Mesenchymal stem cell (in vitro differentiated cells and primary cell): ENCODE data around the gene THRA.
A peak's percentile ranks its signal among the peaks of the same experiment; 100 is the strongest.

ENCODE experiments used
- DNase-seq: peaks from one replicate; pipeline ENCODE4 v3.0.0-alpha.2; 2013
- H2AFZ ChIP-seq: one replicate; pipeline ENCODE4 v1.6.1; 2013; ENCODE audit warnings: low read depth, mild to moderate bottlenecking, control low read depth, inconsistent platforms, low read length, moderate library complexity
- H2AK5ac ChIP-seq: 2 replicates; pipeline ENCODE4 v1.6.1; 2013; ENCODE audit warnings: low read length, moderate library complexity, mild to moderate bottlenecking, inconsistent platforms; ENCODE audit not compliant: severe bottlenecking
- H2BK120ac ChIP-seq: one replicate; pipeline ENCODE4 v1.6.1; 2013; ENCODE audit warnings: low read depth, mild to moderate bottlenecking, inconsistent platforms, low read length, moderate library complexity
- H2BK12ac ChIP-seq, 2 experiments: one replicate each; pipeline ENCODE4 v1.6.1; 2013; ENCODE audit warnings: inconsistent platforms in 2 of 2, low read length in 2 of 2, mild to moderate bottlenecking in 2 of 2, moderate library complexity in 2 of 2, control low read depth in 1 of 2
- H2BK15ac ChIP-seq: one replicate; pipeline ENCODE4 v1.6.1; 2013; ENCODE audit warnings: mild to moderate bottlenecking, low read depth, inconsistent platforms; ENCODE audit not compliant: poor library complexity, severe bottlenecking
- H2BK5ac ChIP-seq: 2 replicates; pipeline ENCODE4 v1.6.1; 2013; ENCODE audit warnings: low read depth, mild to moderate bottlenecking, low read length, control low read depth, inconsistent platforms; ENCODE audit not compliant: poor library complexity, severe bottlenecking
- H3K14ac ChIP-seq, 2 experiments: one replicate each; pipeline ENCODE4 v1.6.1; 2013; ENCODE audit warnings: inconsistent platforms in 2 of 2, low read length in 2 of 2, control low read depth in 1 of 2, mild to moderate bottlenecking in 1 of 2, moderate library complexity in 1 of 2
- H3K18ac ChIP-seq, 2 experiments: one replicate each; pipeline ENCODE4 v1.6.1; 2013; ENCODE audit warnings: inconsistent platforms in 2 of 2, low read length in 2 of 2, control low read depth in 1 of 2, low read depth in 1 of 2, mild to moderate bottlenecking in 1 of 2
- H3K23ac ChIP-seq, 2 experiments: one replicate each; pipeline ENCODE4 v1.6.1; 2013; ENCODE audit warnings: inconsistent platforms in 2 of 2, low read length in 2 of 2, mild to moderate bottlenecking in 2 of 2, moderate library complexity in 2 of 2, control low read depth in 1 of 2
- H3K27ac ChIP-seq: 2 replicates; pipeline ENCODE4 v1.5.1; 2013; ENCODE audit warnings: mild to moderate bottlenecking, moderate library complexity, low read length, control low read depth, inconsistent platforms; ENCODE audit not compliant: poor library complexity, severe bottlenecking
- H3K27me3 ChIP-seq, 2 experiments: 2 replicates each; pipeline versions ENCODE4 v1.6.1 to v1.7.0; 2013; ENCODE audit warnings: low read length in 2 of 2, mild to moderate bottlenecking in 2 of 2, moderate library complexity in 2 of 2, control low read depth in 1 of 2, inconsistent platforms in 1 of 2; ENCODE audit not compliant: control insufficient read depth in 1 of 2, insufficient read depth in 1 of 2
- H3K36me3 ChIP-seq, 2 experiments: 2 replicates each; pipeline versions ENCODE4 v1.6.1 to v1.7.0; 2013; ENCODE audit warnings: low read length in 2 of 2, control low read depth in 1 of 2, inconsistent platforms in 1 of 2, low read depth in 1 of 2, mild to moderate bottlenecking in 1 of 2; ENCODE audit not compliant: insufficient read depth in 2 of 2, control insufficient read depth in 1 of 2
- H3K4ac ChIP-seq, 2 experiments: one replicate each; pipeline ENCODE4 v1.6.1; 2013; ENCODE audit warnings: inconsistent platforms in 2 of 2, low read length in 2 of 2, mild to moderate bottlenecking in 2 of 2, moderate library complexity in 2 of 2, control low read depth in 1 of 2, low read depth in 1 of 2
- H3K4me1 ChIP-seq: 2 replicates; pipeline ENCODE4 v1.6.1; 2013; ENCODE audit warnings: low read depth, low read length, control low read depth; ENCODE audit not compliant: control insufficient read depth, insufficient read depth
- H3K4me2 ChIP-seq: 2 replicates; pipeline ENCODE4 v1.6.1; 2013; ENCODE audit warnings: low read length, mild to moderate bottlenecking, inconsistent platforms; ENCODE audit not compliant: poor library complexity, severe bottlenecking
- H3K4me3 ChIP-seq, 2 experiments: 2 replicates each; pipeline versions ENCODE4 v1.5.1 to v1.7.0; 2013; ENCODE audit warnings: low read length in 2 of 2, mild to moderate bottlenecking in 2 of 2, control low read depth in 1 of 2, low read depth in 1 of 2; ENCODE audit not compliant: insufficient read depth in 1 of 2
- H3K79me1 ChIP-seq: replicated peaks from 2 replicates; pipeline ENCODE4 v1.6.1; 2013; ENCODE audit warnings: mild to moderate bottlenecking, control low read depth, low read length, inconsistent platforms; ENCODE audit not compliant: poor library complexity, severe bottlenecking
- H3K9ac ChIP-seq: 2 replicates; pipeline ENCODE4 v1.7.0; 2013; ENCODE audit warnings: mild to moderate bottlenecking, low read length, moderate library complexity
- H3K9me3 ChIP-seq: 2 replicates; pipeline ENCODE4 v1.7.0; 2013; ENCODE audit warnings: mild to moderate bottlenecking, low read length; ENCODE audit not compliant: control insufficient read depth
- H4K8ac ChIP-seq: one replicate; pipeline ENCODE4 v1.6.1; 2013; ENCODE audit warnings: inconsistent platforms, mild to moderate bottlenecking, low read length, moderate library complexity
- H4K91ac ChIP-seq: one replicate; pipeline ENCODE4 v1.6.1; 2013; ENCODE audit warnings: mild to moderate bottlenecking, low read length, inconsistent platforms
- WGBS: methylation state at CpG from one replicate; pipeline ENCODE4 v1.1.7; 2013; ENCODE audit warnings: mixed read lengths; 5-methylcytosine and 5-hydroxymethylcytosine counted together

The THRA gene

DNA sequence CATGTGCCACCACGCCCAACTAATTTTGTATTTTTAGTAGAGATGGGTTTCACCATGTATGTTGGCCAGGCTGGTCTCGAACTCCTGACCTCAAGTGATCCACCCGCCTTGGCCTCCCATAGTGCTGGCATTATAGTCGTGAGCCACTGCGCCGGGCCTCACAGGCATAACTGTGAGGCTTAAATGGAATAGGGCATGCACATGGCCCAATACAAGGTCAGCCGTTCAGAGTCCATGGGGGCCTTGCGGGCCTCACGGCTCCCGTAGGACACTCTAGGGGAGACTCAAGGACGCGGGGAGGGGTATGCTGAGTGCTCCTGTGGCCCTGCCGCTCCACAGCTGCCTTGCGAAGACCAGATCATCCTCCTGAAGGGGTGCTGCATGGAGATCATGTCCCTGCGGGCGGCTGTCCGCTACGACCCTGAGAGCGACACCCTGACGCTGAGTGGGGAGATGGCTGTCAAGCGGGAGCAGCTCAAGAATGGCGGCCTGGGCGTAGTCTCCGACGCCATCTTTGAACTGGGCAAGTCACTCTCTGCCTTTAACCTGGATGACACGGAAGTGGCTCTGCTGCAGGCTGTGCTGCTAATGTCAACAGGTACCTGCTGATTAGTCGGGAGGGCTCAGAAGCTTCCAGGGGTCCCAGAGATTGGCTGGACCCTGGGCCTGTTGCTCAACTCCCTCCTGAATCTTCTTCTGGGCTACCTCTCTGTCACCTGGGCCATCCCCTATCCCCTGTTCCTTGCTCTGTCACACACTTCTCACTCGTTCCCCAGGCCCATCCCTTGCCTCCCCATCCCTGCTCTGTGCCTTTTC lies 25.3 kb downstream of the THRA start:
- H3K27me3 ChIP-seq = no peaks in the 10 kb centered on the region
- no peak overlapping the region for H2BK5ac ChIP-seq
- H3K9me3 ChIP-seq = no peaks in the 10 kb centered on the region
- no peak overlapping the region for H3K9ac ChIP-seq
- H3K36me3 ChIP-seq = peaks cover 66 to 94% of the 10 kb centered on the region in 2 experiments
- H3K4ac ChIP-seq = no peak overlapping the region
- H2BK15ac ChIP-seq = no peak overlapping the region
- no peak overlapping the region for H3K27ac ChIP-seq
- no peaks in the 10 kb centered on the region for H3K79me1 ChIP-seq
- no peak overlapping the region for H2BK120ac ChIP-seq
- peak overlapping the region; percentile 12 for H4K8ac ChIP-seq
- 93% methylated on average over 28 of the region's 28 CpGs for WGBS
- no peak overlapping the region for H3K18ac ChIP-seq
- H3K23ac ChIP-seq = no peak overlapping the region
- no peak overlapping the region for H3K4me3 ChIP-seq
- peak overlapping the region; percentile 1 for H4K91ac ChIP-seq
- no peak overlapping the region for H2AK5ac ChIP-seq
- DNase-seq = no peak
- H3K14ac ChIP-seq = no peak overlapping the region
- no peak overlapping the region for H3K4me2 ChIP-seq
- H3K4me1 ChIP-seq = peaks cover 6% of the 10 kb centered on the region
- H2AFZ ChIP-seq = no peak overlapping the region
- peak overlapping the region in 1 of 2 experiments; percentile 18 for H2BK12ac ChIP-seq

DNA sequence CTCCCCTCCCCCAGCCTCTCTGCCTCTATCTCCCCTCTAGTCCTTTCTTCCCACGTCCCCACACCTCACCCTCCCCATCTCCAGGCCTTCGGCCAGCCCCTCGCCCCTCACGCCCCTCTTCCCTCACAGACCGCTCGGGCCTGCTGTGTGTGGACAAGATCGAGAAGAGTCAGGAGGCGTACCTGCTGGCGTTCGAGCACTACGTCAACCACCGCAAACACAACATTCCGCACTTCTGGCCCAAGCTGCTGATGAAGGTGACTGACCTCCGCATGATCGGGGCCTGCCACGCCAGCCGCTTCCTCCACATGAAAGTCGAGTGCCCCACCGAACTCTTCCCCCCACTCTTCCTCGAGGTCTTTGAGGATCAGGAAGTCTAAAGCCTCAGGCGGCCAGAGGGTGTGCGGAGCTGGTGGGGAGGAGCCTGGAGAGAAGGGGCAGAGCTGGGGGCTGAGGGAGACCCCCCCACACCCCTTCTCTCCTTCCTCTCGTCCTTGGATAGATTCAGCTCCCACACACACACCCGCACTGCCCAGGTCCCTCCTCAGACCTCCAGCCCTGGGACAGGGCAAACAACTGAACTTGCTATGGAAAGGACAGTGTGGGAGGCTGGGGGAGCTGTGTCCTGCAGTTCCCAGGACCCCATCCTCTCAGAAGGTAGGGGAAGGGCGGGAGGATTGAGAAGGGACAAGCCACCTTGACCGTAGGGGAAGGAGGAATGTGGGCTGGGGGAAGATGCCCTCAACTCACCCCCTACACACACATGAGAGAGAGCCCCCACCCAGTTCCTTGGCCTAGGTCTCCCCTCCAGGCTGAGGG lies 26.5 kb downstream of the THRA start:
- peaks cover 6% of the 10 kb centered on the region for H3K4me1 ChIP-seq
- H3K9ac ChIP-seq = no peak overlapping the region
- 91% methylated on average over 13 of the region's 26 CpGs for WGBS
- H2AFZ ChIP-seq = no peak overlapping the region
- no peak overlapping the region for H3K18ac ChIP-seq
- no peak overlapping the region for H3K4me2 ChIP-seq
- no peak overlapping the region for H4K91ac ChIP-seq
- no peak overlapping the region for H3K27ac ChIP-seq
- no peak overlapping the region for H3K4ac ChIP-seq
- peaks cover 68 to 95% of the 10 kb centered on the region in 2 experiments for H3K36me3 ChIP-seq
- no peaks in the 10 kb centered on the region for H3K9me3 ChIP-seq
- no peaks in the 10 kb centered on the region for H3K79me1 ChIP-seq
- no peak overlapping the region for H3K4me3 ChIP-seq
- H3K14ac ChIP-seq = no peak overlapping the region
- H2BK15ac ChIP-seq = no peak overlapping the region
- no peak overlapping the region for H2BK120ac ChIP-seq
- H4K8ac ChIP-seq = no peak overlapping the region
- no peak overlapping the region for H2AK5ac ChIP-seq
- no peak overlapping the region for H2BK5ac ChIP-seq
- H3K27me3 ChIP-seq = no peaks in the 10 kb centered on the region
- H2BK12ac ChIP-seq = no peak overlapping the region
- no peak overlapping the region for H3K23ac ChIP-seq
- no peak for DNase-seq

GRCh38 chr17:40090237-40091119 lies 27.7 kb downstream of the THRA start:
- H3K23ac ChIP-seq = no peak overlapping the region
- no peaks in the 10 kb centered on the region for H3K79me1 ChIP-seq
- H3K18ac ChIP-seq = no peak overlapping the region
- 92% methylated on average over 8 of the region's 14 CpGs for WGBS
- H3K4me3 ChIP-seq = no peak overlapping the region
- H2AFZ ChIP-seq = no peak overlapping the region
- no peak overlapping the region for H3K9ac ChIP-seq
- no peak overlapping the region for H3K4me2 ChIP-seq
- no peak overlapping the region for H3K4ac ChIP-seq
- peaks cover 6% of the 10 kb centered on the region for H3K4me1 ChIP-seq
- H2BK12ac ChIP-seq = no peak overlapping the region
- no peaks in the 10 kb centered on the region for H3K27me3 ChIP-seq
- no peaks in the 10 kb centered on the region for H3K9me3 ChIP-seq
- H4K91ac ChIP-seq = peak overlapping the region; percentile 60
- H3K36me3 ChIP-seq = peaks cover 70 to 95% of the 10 kb centered on the region in 2 experiments
- H2BK5ac ChIP-seq = no peak overlapping the region
- no peak overlapping the region for H2BK120ac ChIP-seq
- H3K27ac ChIP-seq = no peak overlapping the region
- no peak overlapping the region for H3K14ac ChIP-seq
- H2BK15ac ChIP-seq = no peak overlapping the region
- no peak for DNase-seq
- no peak overlapping the region for H4K8ac ChIP-seq
- no peak overlapping the region for H2AK5ac ChIP-seq
